ENCODE measurements around the gene C1QBP. TPM values are rescaled to one million over a fixed set of nuclear protein-coding genes. Genes with fewer than 3 reads are reported as not detected.

Gene C1QBP
- polyA plus RNA-seq, 1 donor from 2014 or later = 247 TPM

DNA sequence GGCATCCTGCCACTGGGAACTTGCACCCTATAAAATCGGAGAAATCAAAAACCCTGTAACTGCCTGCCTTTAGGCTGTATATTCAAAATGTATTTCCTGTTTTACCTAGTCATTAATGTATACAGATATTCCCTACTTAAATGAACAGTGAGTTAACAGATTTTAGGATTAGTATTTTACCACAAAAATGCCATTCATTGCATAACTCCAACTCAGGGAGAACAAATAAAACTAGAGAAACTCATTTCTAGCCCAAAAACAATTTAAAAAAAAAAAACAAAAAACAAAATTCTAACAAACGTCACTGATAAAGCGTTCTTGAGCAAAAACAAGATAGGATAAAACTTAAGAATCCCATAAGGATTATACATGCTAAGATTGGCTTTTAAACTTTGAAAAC lies 33.6 kb upstream of the C1QBP start:
- H3K4me2 ChIP-seq (ENCODE audit: low read length) = no peak overlapping the region
- H3K27ac ChIP-seq (ENCODE audit: low read length) = no peak overlapping the region
- no peaks in the 10 kb centered on the region for H4K20me1 ChIP-seq (ENCODE audit: insufficient read depth)
- H2AFZ ChIP-seq (ENCODE audit: low read depth, low read length) = no peak overlapping the region
- no peak overlapping the region for H3K4me3 ChIP-seq (ENCODE audit: low read length)
- H3K9ac ChIP-seq (ENCODE audit: low read length) = no peak overlapping the region
- no peak for TF ChIP-seq MXI1 (conservative IDR thresholded peaks at IDR 0.05; ENCODE audit: poor library complexity, severe bottlenecking)
- TF ChIP-seq EZH2 (IDR thresholded peaks at IDR 0.05; ENCODE audit: borderline replicate concordance, insufficient read depth, low read length, poor library complexity, severe bottlenecking) = no peak
- TF ChIP-seq, protein P1, sequence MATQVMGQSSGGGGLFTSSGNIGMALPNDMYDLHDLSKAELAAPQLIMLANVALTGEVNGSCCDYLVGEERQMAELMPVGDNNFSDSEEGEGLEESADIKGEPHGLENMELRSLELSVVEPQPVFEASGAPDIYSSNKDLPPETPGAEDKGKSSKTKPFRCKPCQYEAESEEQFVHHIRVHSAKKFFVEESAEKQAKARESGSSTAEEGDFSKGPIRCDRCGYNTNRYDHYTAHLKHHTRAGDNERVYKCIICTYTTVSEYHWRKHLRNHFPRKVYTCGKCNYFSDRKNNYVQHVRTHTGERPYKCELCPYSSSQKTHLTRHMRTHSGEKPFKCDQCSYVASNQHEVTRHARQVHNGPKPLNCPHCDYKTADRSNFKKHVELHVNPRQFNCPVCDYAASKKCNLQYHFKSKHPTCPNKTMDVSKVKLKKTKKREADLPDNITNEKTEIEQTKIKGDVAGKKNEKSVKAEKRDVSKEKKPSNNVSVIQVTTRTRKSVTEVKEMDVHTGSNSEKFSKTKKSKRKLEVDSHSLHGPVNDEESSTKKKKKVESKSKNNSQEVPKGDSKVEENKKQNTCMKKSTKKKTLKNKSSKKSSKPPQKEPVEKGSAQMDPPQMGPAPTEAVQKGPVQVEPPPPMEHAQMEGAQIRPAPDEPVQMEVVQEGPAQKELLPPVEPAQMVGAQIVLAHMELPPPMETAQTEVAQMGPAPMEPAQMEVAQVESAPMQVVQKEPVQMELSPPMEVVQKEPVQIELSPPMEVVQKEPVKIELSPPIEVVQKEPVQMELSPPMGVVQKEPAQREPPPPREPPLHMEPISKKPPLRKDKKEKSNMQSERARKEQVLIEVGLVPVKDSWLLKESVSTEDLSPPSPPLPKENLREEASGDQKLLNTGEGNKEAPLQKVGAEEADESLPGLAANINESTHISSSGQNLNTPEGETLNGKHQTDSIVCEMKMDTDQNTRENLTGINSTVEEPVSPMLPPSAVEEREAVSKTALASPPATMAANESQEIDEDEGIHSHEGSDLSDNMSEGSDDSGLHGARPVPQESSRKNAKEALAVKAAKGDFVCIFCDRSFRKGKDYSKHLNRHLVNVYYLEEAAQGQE (IDR thresholded peaks at IDR 0.05; ENCODE audit: borderline replicate concordance) = no peak
- TF ChIP-seq POLR2AphosphoS5 (IDR thresholded peaks at IDR 0.05) = no peak
- no peak for TF ChIP-seq RAD21 (conservative IDR thresholded peaks at IDR 0.05)
- no peak for TF ChIP-seq SMC3 (conservative IDR thresholded peaks at IDR 0.05; ENCODE audit: poor library complexity)
- TF ChIP-seq, protein P2, sequence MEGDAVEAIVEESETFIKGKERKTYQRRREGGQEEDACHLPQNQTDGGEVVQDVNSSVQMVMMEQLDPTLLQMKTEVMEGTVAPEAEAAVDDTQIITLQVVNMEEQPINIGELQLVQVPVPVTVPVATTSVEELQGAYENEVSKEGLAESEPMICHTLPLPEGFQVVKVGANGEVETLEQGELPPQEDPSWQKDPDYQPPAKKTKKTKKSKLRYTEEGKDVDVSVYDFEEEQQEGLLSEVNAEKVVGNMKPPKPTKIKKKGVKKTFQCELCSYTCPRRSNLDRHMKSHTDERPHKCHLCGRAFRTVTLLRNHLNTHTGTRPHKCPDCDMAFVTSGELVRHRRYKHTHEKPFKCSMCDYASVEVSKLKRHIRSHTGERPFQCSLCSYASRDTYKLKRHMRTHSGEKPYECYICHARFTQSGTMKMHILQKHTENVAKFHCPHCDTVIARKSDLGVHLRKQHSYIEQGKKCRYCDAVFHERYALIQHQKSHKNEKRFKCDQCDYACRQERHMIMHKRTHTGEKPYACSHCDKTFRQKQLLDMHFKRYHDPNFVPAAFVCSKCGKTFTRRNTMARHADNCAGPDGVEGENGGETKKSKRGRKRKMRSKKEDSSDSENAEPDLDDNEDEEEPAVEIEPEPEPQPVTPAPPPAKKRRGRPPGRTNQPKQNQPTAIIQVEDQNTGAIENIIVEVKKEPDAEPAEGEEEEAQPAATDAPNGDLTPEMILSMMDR (IDR thresholded peaks at IDR 0.05; ENCODE audit: poor library complexity, severe bottlenecking) = no peak
- TF ChIP-seq TAF1 (IDR thresholded peaks at IDR 0.05; ENCODE audit: low read depth) = no peak
- TF ChIP-seq EP300 (conservative IDR thresholded peaks at IDR 0.05; ENCODE audit: poor library complexity, severe bottlenecking) = no peak
- H3K9me3 ChIP-seq (ENCODE audit: low read length) = no peaks in the 10 kb centered on the region
- peaks cover 2% of the 10 kb centered on the region for H3K79me2 ChIP-seq (replicated peaks; ENCODE audit: insufficient read depth, low read length)
- H3F3A ChIP-seq (ENCODE audit: insufficient read depth, low read length, poor library complexity, severe bottlenecking) = peaks cover 5% of the 10 kb centered on the region
- no peaks in the 10 kb centered on the region for H3K27me3 ChIP-seq (ENCODE audit: insufficient read depth, low read depth, low read length)
- no peaks in the 10 kb centered on the region for H3K36me3 ChIP-seq (ENCODE audit: insufficient read depth, low read length)
- H3K9me2 ChIP-seq (ENCODE audit: insufficient read depth, low read length) = no peaks in the 10 kb centered on the region

DNA sequence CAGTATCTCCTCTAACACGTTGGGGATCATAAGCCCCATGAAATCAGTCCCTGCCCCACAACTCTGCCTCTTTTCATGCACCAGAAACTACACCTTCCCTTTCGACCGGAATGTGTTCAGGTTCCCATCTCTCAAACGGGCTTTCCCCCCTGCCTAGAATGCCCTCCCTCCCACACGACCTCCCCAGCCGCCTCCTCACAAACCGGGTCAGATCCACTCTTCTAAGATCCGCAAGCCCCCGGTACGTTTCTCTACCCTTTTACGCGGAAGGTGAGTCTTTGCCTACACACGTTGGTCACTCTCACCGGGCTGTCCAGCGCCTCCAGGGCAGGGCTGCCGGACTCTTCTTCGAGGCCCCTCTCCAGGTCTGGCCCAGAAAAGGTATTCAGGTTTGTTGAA lies 29.1 kb upstream of the C1QBP start:
- Histone ChIP-seq H3F3A (ENCODE audit: insufficient read depth, low read length, poor library complexity, severe bottlenecking) (peaks cover 5% of the 10 kb centered on the region), H3K36me3 (ENCODE audit: insufficient read depth, low read length) (no peaks in the 10 kb centered on the region), H3K9ac (ENCODE audit: low read length) (peak overlapping the region; percentile 75), H3K9me3 (ENCODE audit: low read length) (no peaks in the 10 kb centered on the region), H3K9me2 (ENCODE audit: insufficient read depth, low read length) (no peaks in the 10 kb centered on the region), H3K27me3 (ENCODE audit: insufficient read depth, low read depth, low read length) (no peaks in the 10 kb centered on the region), H3K27ac (ENCODE audit: low read length) (peak overlapping the region; percentile 61), H4K20me1 (ENCODE audit: insufficient read depth) (no peaks in the 10 kb centered on the region), H3K4me3 (ENCODE audit: low read length) (peak overlapping the region; percentile 97), H3K4me2 (ENCODE audit: low read length) (peak overlapping the region; percentile 32), H2AFZ (ENCODE audit: low read depth, low read length) (peak overlapping the region; percentile 43), H3K79me2 (replicated peaks; ENCODE audit: insufficient read depth, low read length) (peaks cover 42% of the 10 kb centered on the region)
- no peak for TF ChIP-seq RAD21 (conservative IDR thresholded peaks at IDR 0.05)
- TF ChIP-seq MXI1 (conservative IDR thresholded peaks at IDR 0.05; ENCODE audit: poor library complexity, severe bottlenecking) = no peak

DNA sequence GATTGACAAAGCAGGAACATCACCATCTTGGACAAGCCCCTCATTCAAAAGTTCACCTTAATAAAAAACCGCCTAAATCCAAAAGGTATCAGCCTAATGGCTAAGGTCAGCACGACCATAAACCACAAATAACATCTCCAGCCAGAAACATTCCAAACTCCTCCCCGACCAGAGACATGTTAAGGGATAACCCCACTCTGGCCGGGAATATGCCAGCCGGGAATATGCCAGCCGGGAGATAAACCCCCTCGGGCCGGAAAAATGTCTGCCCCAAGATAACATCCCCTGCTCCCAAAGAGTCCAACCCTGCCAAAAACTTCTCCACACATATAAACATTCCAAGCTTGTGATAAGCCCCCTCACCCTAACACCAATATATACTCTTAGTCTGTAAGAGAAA lies 28.5 kb upstream of the C1QBP start:
- H3F3A ChIP-seq (ENCODE audit: insufficient read depth, low read length, poor library complexity, severe bottlenecking) = peaks cover 5% of the 10 kb centered on the region
- no peaks in the 10 kb centered on the region for H3K9me3 ChIP-seq (ENCODE audit: low read length)
- H3K9me2 ChIP-seq (ENCODE audit: insufficient read depth, low read length) = no peaks in the 10 kb centered on the region
- H3K36me3 ChIP-seq (ENCODE audit: insufficient read depth, low read length) = no peaks in the 10 kb centered on the region
- H3K27ac ChIP-seq (ENCODE audit: low read length) = no peak overlapping the region
- no peak for TF ChIP-seq SMC3 (conservative IDR thresholded peaks at IDR 0.05; ENCODE audit: poor library complexity)
- TF ChIP-seq EP300 (conservative IDR thresholded peaks at IDR 0.05; ENCODE audit: poor library complexity, severe bottlenecking) = no peak
- TF ChIP-seq MXI1 (conservative IDR thresholded peaks at IDR 0.05; ENCODE audit: poor library complexity, severe bottlenecking) = no peak
- no peak for TF ChIP-seq TAF1 (IDR thresholded peaks at IDR 0.05; ENCODE audit: low read depth)
- TF ChIP-seq, protein P2 (IDR thresholded peaks at IDR 0.05; ENCODE audit: poor library complexity, severe bottlenecking) = no peak
- TF ChIP-seq, protein P1 (IDR thresholded peaks at IDR 0.05; ENCODE audit: borderline replicate concordance) = no peak
- TF ChIP-seq RAD21 (conservative IDR thresholded peaks at IDR 0.05) = no peak
- TF ChIP-seq EZH2 (IDR thresholded peaks at IDR 0.05; ENCODE audit: borderline replicate concordance, insufficient read depth, low read length, poor library complexity, severe bottlenecking) = no peak
- no peak for TF ChIP-seq POLR2AphosphoS5 (IDR thresholded peaks at IDR 0.05)
- H4K20me1 ChIP-seq (ENCODE audit: insufficient read depth) = no peaks in the 10 kb centered on the region
- H3K4me2 ChIP-seq (ENCODE audit: low read length) = peak overlapping the region; percentile 32
- peak overlapping the region; percentile 97 for H3K4me3 ChIP-seq (ENCODE audit: low read length)
- H3K79me2 ChIP-seq (replicated peaks; ENCODE audit: insufficient read depth, low read length) = peaks cover 42% of the 10 kb centered on the region
- H2AFZ ChIP-seq (ENCODE audit: low read depth, low read length) = no peak overlapping the region
- no peaks in the 10 kb centered on the region for H3K27me3 ChIP-seq (ENCODE audit: insufficient read depth, low read depth, low read length)
- H3K9ac ChIP-seq (ENCODE audit: low read length) = peak overlapping the region; percentile 75

All from neural cell (in vitro differentiated cells).